ENCODE data around the gene TPD52L3. TPM values are rescaled to one million over a fixed set of nuclear protein-coding genes. Genes with fewer than 3 reads are reported as not detected.

Gene TPD52L3
- total RNA-seq, 1 donor from 2014 or later: not detected

DNA sequence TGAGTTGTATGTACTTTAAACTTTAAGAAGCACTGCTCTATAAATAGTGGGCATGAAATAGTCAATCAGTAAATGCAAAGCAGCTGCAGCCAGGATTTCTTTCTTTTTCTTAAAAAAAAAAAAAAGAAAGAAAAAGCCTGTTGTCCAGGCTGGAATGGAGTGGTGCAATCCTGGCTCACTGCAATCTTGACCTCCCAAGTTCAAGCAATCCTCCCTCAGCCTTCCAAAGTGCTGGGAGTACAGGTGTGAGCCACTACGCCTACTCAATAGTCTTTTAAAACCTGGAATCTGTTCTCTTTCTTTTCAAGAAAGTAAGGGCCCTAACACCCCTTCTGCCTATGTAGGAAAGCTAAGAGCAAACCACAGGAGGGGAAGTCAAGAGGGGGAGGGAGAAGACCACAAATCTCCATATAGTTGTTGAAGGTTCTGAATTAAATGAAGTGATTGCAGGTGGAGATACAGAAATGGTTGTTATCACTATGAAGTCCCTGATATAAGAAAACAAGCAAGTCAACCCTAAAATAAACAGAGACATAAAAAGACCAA is 20.6 kb upstream of the TPD52L3 start:
- Mint-ChIP-seq H3K9me3 (ENCODE audit: unreplicated experiment) (no peaks in the 10 kb centered on the region), H3K27me3 (ENCODE audit: unreplicated experiment) (no peaks in the 10 kb centered on the region), H3K36me3 (ENCODE audit: low read depth, unreplicated experiment) (no peaks in the 10 kb centered on the region), H3K4me3 (ENCODE audit: unreplicated experiment) (no peak overlapping the region), H3K27ac (ENCODE audit: unreplicated experiment) (no peak overlapping the region), H3K4me1 (ENCODE audit: unreplicated experiment) (no peaks in the 10 kb centered on the region)
- TF ChIP-seq, protein P1, sequence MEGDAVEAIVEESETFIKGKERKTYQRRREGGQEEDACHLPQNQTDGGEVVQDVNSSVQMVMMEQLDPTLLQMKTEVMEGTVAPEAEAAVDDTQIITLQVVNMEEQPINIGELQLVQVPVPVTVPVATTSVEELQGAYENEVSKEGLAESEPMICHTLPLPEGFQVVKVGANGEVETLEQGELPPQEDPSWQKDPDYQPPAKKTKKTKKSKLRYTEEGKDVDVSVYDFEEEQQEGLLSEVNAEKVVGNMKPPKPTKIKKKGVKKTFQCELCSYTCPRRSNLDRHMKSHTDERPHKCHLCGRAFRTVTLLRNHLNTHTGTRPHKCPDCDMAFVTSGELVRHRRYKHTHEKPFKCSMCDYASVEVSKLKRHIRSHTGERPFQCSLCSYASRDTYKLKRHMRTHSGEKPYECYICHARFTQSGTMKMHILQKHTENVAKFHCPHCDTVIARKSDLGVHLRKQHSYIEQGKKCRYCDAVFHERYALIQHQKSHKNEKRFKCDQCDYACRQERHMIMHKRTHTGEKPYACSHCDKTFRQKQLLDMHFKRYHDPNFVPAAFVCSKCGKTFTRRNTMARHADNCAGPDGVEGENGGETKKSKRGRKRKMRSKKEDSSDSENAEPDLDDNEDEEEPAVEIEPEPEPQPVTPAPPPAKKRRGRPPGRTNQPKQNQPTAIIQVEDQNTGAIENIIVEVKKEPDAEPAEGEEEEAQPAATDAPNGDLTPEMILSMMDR (IDR thresholded peaks at IDR 0.05; ENCODE audit: unreplicated experiment): no peak
- DNase-seq (ENCODE audit: low spot score): no peak

DNA sequence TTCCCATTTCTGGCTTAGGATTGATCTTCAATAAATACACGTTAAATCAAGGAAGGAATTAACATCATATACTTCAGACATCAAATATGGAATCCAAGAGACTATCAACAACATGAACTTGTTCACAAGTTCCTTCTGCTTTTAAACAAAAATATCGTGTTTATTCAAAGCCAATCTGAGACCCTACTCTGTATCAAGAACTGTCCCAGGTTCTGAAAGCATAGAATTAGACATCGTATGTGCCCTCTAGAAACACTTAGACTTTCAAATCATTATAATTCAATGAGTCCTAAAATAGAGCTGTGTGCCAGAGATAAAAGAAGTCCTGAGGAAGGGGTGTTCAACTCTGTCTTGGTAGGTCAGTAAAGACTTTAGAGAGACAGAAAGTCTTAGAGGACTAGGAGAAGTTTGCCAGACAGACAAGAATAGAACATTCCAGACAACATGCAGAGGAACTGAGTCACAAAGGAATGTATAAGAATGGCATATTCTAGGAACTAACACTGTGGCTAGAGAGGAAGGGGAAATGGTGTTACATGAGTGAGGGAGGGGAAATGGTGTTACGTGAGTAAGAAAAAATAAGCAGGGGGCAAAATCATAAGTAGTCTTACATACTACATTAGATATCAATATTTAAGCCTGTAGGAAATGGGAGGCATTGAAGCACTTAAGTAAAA is 2.9 kb downstream of the TPD52L3 start:
- Mint-ChIP-seq H3K27ac (ENCODE audit: unreplicated experiment) (no peak overlapping the region), H3K4me1 (ENCODE audit: unreplicated experiment) (peaks cover 7% of the 10 kb centered on the region), H3K4me3 (ENCODE audit: unreplicated experiment) (no peak overlapping the region), H3K36me3 (ENCODE audit: low read depth, unreplicated experiment) (no peaks in the 10 kb centered on the region), H3K27me3 (ENCODE audit: unreplicated experiment) (no peaks in the 10 kb centered on the region), H3K9me3 (ENCODE audit: unreplicated experiment) (no peaks in the 10 kb centered on the region)
- DNase-seq (ENCODE audit: low spot score): no peak
- TF ChIP-seq, protein P1 (IDR thresholded peaks at IDR 0.05; ENCODE audit: unreplicated experiment): no peak

DNA sequence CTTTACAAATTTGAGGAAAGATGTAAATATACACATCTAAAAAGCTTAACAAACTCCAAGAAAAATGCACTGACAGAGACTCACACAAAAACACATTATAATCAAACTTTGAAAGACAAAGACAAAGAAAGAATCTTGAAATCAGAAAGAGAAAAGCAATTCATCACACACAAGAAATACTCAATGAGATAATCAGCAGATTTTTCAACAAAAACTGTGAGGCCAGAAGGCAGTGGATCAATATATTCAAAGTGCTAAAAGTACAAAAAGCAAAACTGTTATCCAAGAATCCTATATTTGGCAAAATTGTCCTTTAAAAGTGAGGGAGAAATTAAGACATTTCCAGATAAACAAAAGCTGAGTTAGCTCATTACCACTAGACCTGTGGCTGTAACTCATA is 6.1 kb downstream of the TPD52L3 start:
- Mint-ChIP-seq H3K36me3 (ENCODE audit: low read depth, unreplicated experiment) (no peaks in the 10 kb centered on the region), H3K27ac (ENCODE audit: unreplicated experiment) (no peak overlapping the region), H3K4me1 (ENCODE audit: unreplicated experiment) (peaks cover 7% of the 10 kb centered on the region), H3K27me3 (ENCODE audit: unreplicated experiment) (no peaks in the 10 kb centered on the region), H3K4me3 (ENCODE audit: unreplicated experiment) (no peak overlapping the region), H3K9me3 (ENCODE audit: unreplicated experiment) (no peaks in the 10 kb centered on the region)
- TF ChIP-seq, protein P1 (IDR thresholded peaks at IDR 0.05; ENCODE audit: unreplicated experiment): no peak
- DNase-seq (ENCODE audit: low spot score): no peak

DNA sequence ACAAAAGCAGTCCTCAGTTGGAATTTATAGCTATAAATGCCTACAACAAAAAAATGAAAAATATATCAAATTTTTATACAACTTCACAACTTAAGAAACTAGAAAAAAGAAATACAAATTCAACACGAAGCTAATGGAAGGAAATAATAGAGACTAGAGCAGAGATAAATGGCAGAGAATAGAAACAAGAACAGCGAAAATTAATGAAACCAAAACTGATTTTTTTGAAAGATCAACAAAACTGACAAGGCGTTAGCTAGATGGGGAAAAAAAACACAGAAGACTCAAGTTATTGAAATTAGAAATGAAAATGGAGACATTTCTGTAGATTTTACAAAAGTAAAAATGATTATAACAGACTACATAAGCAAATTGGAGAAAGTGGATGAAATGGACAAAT is 20.6 kb downstream of the TPD52L3 start:
- H3K27ac Mint-ChIP-seq (ENCODE audit: unreplicated experiment): no peak overlapping the region
- no peak for DNase-seq (ENCODE audit: low spot score)
- H3K27me3 Mint-ChIP-seq (ENCODE audit: unreplicated experiment): no peaks in the 10 kb centered on the region
- no peak overlapping the region for H3K4me3 Mint-ChIP-seq (ENCODE audit: unreplicated experiment)
- H3K9me3 Mint-ChIP-seq (ENCODE audit: unreplicated experiment): no peaks in the 10 kb centered on the region
- no peaks in the 10 kb centered on the region for H3K4me1 Mint-ChIP-seq (ENCODE audit: unreplicated experiment)
- TF ChIP-seq, protein P1 (IDR thresholded peaks at IDR 0.05; ENCODE audit: unreplicated experiment): no peak
- no peaks in the 10 kb centered on the region for H3K36me3 Mint-ChIP-seq (ENCODE audit: low read depth, unreplicated experiment)

DNA sequence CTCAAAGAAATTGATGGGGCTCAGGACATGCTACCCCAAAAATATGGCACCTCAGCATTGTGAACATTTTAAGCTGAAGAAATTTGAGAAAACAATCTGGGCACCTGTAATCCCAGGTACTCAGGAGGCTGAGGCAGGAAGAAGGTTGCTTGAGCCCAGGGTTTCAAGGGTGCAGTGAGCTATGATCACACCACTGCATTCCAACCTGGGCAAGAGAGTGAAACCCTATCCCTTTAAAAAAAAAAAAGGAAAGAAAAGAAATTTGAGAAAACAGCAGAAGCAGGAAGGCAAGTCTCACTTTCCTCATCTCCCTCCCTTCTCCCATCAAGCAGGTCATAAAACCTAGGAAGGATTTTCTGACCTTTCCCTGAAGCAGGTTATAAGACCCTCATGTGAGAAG is 23.6 kb downstream of the TPD52L3 start:
- TF ChIP-seq, protein P1 (IDR thresholded peaks at IDR 0.05; ENCODE audit: unreplicated experiment): no peak
- H3K27ac Mint-ChIP-seq (ENCODE audit: unreplicated experiment): no peak overlapping the region
- H3K36me3 Mint-ChIP-seq (ENCODE audit: low read depth, unreplicated experiment): no peaks in the 10 kb centered on the region
- no peak for DNase-seq (ENCODE audit: low spot score)
- H3K27me3 Mint-ChIP-seq (ENCODE audit: unreplicated experiment): no peaks in the 10 kb centered on the region
- H3K4me1 Mint-ChIP-seq (ENCODE audit: unreplicated experiment): no peaks in the 10 kb centered on the region
- no peaks in the 10 kb centered on the region for H3K9me3 Mint-ChIP-seq (ENCODE audit: unreplicated experiment)
- H3K4me3 Mint-ChIP-seq (ENCODE audit: unreplicated experiment): no peak overlapping the region
